OCI-LY3 (cell line): ENCODE results near the gene NOC3L.

ENCODE experiments used
- H2AFZ ChIP-seq: fragments of 200-600, 300-600 bp; shearing (Covaris generic); 2 replicates; pipeline ENCODE4 v1.6.0; 2014; ENCODE audit warnings: antibody characterized with exemption, low read depth, low read length
- H3K27ac ChIP-seq: fragments of 200-600, 300-600 bp; sonication (generic); 2 replicates; pipeline ENCODE4 v1.5.1; 2014; ENCODE audit warnings: mild to moderate bottlenecking, low read length, moderate library complexity, mixed read lengths
- H3K27me3 ChIP-seq: fragments of 200-600, 300-600 bp; sonication (generic); 2 replicates; pipeline ENCODE4 v1.6.1; 2014; ENCODE audit warnings: low read depth, low read length, mixed read lengths
- H3K36me3 ChIP-seq: fragments of 200-600, 300-600 bp; sonication (generic); replicated peaks from 2 replicates; pipeline ENCODE3; 2014; ENCODE audit warnings: low read depth, low read length, mixed read lengths
- H3K4me1 ChIP-seq: fragments of 300-600, 200-600 bp; sonication (generic); 2 replicates; pipeline ENCODE4 v1.6.1; 2014; ENCODE audit warnings: low read length, mixed read lengths
- H3K4me2 ChIP-seq: fragments of 200-600, 300-600 bp; sonication (generic); 2 replicates; pipeline ENCODE4 v1.6.1; 2014; ENCODE audit warnings: low read length, mixed read lengths
- H3K4me3 ChIP-seq: fragments of 300-600, 200-600 bp; sonication (generic); 2 replicates; pipeline ENCODE4 v1.5.1; 2014; ENCODE audit warnings: antibody characterized with exemption, mild to moderate bottlenecking, low read length, moderate library complexity
- H3K79me2 ChIP-seq: fragments of 300-600, 200-600 bp; shearing (Covaris generic); 2 replicates; pipeline ENCODE4 v1.6.1; 2014; ENCODE audit warnings: mild to moderate bottlenecking, low read length, mixed read lengths
- H3K9ac ChIP-seq: fragments of 300-600, 200-600 bp; shearing (Covaris generic); 2 replicates; pipeline ENCODE4 v1.6.0; 2014; ENCODE audit warnings: mild to moderate bottlenecking, low read length, moderate library complexity
- H3K9me3 ChIP-seq: fragments of 200-600, 300-600 bp; shearing (Covaris generic); 2 replicates; pipeline ENCODE4 v1.6.1; 2014; ENCODE audit warnings: low read length, mixed read lengths; ENCODE audit not compliant: insufficient read depth
- H4K20me1 ChIP-seq: fragments of 200-600, 300-600 bp; sonication (generic); 2 replicates; pipeline ENCODE4 v1.6.1; 2016; ENCODE audit warnings: low read length, mixed read lengths; ENCODE audit not compliant: insufficient read depth
- EZH2phosphoT487 ChIP-seq: fragments of 200-600 bp; shearing (Covaris generic); IDR thresholded peaks from 2 replicates; pipeline ENCODE4 v1.6.1; 2018; ENCODE audit warnings: antibody characterized with exemption, mixed run types, low read depth
- TF ChIP-seq, protein P1 (sequence below): fragments of 200-600, 300-600 bp; sonication (generic); IDR thresholded peaks from 2 replicates; pipeline ENCODE4 v1.5.1; 2014; ENCODE audit warnings: antibody characterized with exemption, low read length, low read depth

Gene NOC3L

DNA sequence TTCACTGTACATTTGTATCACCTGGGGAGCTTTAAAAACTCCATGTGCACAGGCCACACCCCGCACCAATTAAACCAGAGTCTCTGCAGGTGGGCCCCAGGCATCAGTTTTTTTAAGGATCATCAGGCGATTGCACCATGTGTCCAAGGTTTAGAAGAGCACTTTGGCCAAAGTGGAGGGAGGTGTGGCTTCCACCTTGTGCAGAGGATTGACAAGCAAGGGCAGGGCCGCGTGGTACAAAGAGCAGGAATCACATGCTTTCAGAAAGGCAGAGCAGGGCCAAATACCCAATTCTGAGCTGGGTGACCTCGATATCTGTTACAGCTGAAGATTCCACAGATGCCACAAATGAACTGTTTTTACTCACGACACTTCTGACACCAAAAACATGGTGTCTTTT, 52.4 kb downstream of the NOC3L start:
- H4K20me1 ChIP-seq = no peaks in the 10 kb centered on the region
- H3K79me2 ChIP-seq = no peaks in the 10 kb centered on the region
- no peak overlapping the region for H3K9ac ChIP-seq
- no peaks in the 10 kb centered on the region for H3K36me3 ChIP-seq
- TF ChIP-seq EZH2phosphoT487 = no peak
- TF ChIP-seq, protein P1, sequence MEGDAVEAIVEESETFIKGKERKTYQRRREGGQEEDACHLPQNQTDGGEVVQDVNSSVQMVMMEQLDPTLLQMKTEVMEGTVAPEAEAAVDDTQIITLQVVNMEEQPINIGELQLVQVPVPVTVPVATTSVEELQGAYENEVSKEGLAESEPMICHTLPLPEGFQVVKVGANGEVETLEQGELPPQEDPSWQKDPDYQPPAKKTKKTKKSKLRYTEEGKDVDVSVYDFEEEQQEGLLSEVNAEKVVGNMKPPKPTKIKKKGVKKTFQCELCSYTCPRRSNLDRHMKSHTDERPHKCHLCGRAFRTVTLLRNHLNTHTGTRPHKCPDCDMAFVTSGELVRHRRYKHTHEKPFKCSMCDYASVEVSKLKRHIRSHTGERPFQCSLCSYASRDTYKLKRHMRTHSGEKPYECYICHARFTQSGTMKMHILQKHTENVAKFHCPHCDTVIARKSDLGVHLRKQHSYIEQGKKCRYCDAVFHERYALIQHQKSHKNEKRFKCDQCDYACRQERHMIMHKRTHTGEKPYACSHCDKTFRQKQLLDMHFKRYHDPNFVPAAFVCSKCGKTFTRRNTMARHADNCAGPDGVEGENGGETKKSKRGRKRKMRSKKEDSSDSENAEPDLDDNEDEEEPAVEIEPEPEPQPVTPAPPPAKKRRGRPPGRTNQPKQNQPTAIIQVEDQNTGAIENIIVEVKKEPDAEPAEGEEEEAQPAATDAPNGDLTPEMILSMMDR = no peak
- no peaks in the 10 kb centered on the region for H3K4me1 ChIP-seq
- no peak overlapping the region for H3K4me3 ChIP-seq
- no peak overlapping the region for H3K4me2 ChIP-seq
- no peaks in the 10 kb centered on the region for H3K27me3 ChIP-seq
- no peak overlapping the region for H2AFZ ChIP-seq
- no peaks in the 10 kb centered on the region for H3K9me3 ChIP-seq
- H3K27ac ChIP-seq = no peak overlapping the region

DNA sequence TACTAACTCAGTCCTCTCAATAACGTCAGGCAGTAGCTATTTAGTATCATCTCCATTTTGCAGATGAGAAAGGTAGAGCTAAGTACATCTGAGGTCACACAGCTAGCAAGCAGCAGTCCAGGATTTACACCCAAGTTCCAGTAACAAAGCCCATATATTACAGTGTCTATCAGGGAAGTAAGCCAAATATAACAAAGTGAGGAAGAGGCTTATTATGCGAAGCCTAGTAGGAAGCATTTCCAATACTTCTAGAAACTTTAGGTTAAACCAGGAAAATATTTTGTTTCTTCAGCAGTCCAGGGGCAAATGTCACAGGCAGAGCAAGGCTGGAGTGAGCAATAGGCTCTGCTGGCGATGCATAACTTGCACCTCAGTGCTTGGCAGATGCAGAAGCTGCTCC, 53.9 kb downstream of the NOC3L start:
- Histone ChIP-seq H3K79me2 (no peaks in the 10 kb centered on the region), H4K20me1 (no peaks in the 10 kb centered on the region), H3K4me1 (no peaks in the 10 kb centered on the region), H3K4me2 (no peak overlapping the region), H3K27ac (no peak overlapping the region), H3K9ac (no peak overlapping the region), H3K4me3 (no peak overlapping the region), H3K27me3 (no peaks in the 10 kb centered on the region), H3K36me3 (no peaks in the 10 kb centered on the region), H3K9me3 (no peaks in the 10 kb centered on the region), H2AFZ (no peak overlapping the region)
- TF ChIP-seq, protein P1 = no peak
- TF ChIP-seq EZH2phosphoT487 = no peak

DNA sequence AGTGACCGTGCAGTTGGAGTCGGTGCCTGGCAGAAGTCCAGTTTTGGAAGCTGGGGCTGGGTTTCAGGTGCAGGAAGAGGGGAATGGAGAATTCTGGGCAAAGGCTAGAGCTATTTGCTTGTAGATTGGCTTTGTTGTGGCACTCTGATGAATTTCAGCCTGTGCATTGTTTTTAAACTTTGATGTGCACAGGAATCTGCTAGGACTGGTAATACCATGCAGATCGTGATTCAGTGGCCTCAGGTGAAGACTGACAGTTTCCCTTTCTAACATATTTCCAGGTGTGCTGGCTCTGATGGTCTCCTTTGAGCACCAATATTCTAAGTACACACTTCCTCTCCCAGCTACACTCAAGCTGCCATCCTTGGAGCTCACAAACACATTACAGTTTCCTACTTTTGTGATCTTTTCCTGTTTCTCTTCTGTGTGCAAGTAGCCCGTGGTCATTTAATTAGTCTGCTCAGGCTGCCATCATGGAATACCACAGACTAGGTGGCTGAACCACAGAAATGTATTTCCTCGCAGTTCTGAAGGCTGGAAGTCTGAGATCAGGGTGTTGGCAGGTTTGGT, 55.6 kb downstream of the NOC3L start:
- H3K27ac ChIP-seq = no peak overlapping the region
- no peaks in the 10 kb centered on the region for H3K27me3 ChIP-seq
- H3K36me3 ChIP-seq = no peaks in the 10 kb centered on the region
- H2AFZ ChIP-seq = no peak overlapping the region
- no peak overlapping the region for H3K4me2 ChIP-seq
- no peak overlapping the region for H3K4me3 ChIP-seq
- no peaks in the 10 kb centered on the region for H4K20me1 ChIP-seq
- no peak for TF ChIP-seq EZH2phosphoT487
- TF ChIP-seq, protein P1 = no peak
- H3K4me1 ChIP-seq = no peaks in the 10 kb centered on the region
- no peaks in the 10 kb centered on the region for H3K9me3 ChIP-seq
- no peak overlapping the region for H3K9ac ChIP-seq
- no peaks in the 10 kb centered on the region for H3K79me2 ChIP-seq

DNA sequence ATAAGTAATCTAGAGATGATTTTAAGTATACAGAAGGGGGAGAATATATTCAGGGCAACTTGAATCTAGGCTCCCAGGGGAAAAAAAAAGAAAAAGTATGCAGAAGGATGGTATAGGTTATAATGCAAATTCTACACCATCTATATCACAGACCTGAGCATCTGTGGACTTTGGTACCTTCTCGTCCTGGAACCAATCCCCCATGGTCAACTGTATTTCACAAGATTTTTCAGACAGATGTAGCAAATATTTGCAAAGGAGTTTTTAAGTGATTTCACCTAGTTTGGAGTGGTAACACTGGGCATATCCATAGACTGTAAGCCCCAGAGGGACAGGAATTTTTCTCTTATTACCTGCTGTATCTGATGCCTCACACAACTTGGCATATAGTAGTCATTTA, 58.8 kb downstream of the NOC3L start:
- no peak overlapping the region for H3K9ac ChIP-seq
- no peaks in the 10 kb centered on the region for H3K79me2 ChIP-seq
- H4K20me1 ChIP-seq = no peaks in the 10 kb centered on the region
- H3K9me3 ChIP-seq = no peaks in the 10 kb centered on the region
- H3K36me3 ChIP-seq = no peaks in the 10 kb centered on the region
- no peak overlapping the region for H3K27ac ChIP-seq
- no peak overlapping the region for H2AFZ ChIP-seq
- H3K4me1 ChIP-seq = no peaks in the 10 kb centered on the region
- TF ChIP-seq EZH2phosphoT487 = no peak
- TF ChIP-seq, protein P1 = no peak
- H3K27me3 ChIP-seq = no peaks in the 10 kb centered on the region
- no peak overlapping the region for H3K4me2 ChIP-seq
- no peak overlapping the region for H3K4me3 ChIP-seq
